GM19438 (cell line): ENCODE results near the gene C11orf87.

Experiments used
- ATAC-seq: cut with Tn5 transposase; IDR thresholded peaks from one replicate; pipeline ENCODE4 v1.9.1; 2021; ENCODE audit warnings: low read depth; ENCODE audit not compliant: unreplicated experiment

The C11orf87 gene

DNA sequence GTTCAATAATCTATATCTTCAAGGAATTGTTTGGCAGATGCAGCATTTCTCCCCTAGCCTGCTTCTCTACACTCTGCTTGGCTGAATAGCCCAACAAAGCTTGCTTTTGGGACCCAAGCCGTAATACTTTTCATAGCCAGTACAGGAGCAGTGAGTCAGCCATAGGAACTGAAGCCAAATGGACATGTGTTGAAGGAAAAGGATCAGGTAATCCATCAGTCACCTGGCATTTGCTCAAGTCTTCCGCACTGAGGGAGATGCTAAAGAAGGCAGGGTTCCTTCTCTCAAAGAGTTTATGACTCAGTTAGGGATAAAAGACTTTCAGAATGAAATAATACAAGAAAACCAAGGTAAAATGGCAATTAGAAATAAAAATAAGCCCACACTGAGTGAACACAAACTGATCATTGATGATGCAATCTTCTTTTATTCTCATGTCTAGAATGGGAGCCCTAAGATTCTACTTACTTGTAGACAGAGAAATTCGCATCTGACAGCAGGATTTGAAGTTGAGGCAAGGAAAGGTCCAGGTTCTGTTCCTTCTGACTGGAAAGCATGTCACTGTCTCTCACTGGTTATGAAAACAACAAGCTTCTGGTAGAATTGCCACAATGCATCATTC lies 13.2 kb downstream of the C11orf87 start:
- ATAC-seq, result no peak

DNA sequence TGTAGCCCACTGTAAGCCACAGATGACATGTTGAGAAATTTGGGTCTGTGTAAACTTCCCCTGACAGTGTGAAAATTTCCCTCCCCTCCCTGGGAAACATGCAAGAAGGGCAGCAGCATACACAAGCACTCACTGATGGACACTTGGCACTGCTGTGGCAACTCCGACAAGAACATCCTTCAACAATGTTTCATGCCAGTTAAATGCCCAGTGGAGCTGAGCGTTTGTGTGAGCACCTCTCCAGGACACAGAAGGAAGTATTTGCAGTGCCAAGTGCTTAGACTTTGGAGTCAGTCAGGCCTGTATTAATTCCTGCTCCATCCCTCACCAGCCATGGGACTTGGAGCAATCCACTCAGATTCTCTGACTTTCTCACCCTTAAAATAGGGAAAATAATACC lies 17.7 kb downstream of the C11orf87 start:
- ATAC-seq, result no peak

DNA sequence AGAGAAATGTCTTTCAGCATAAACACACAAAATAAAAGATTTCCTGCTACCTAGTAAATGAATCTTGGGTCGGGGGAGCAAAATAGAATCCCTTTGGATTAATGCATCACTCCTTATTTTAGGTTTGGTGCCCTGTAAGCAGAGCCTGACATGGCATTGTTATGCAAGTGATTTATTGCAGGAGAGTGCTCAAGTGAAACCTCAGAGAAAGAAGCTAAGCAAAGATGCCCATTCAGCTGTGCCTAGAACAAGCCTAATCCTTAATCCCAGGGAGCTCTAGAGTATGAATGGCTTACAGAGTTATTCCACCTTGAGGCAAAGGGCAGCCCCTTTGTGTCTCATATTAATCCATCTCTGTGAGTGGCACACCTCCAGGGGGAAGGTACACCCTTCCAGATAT lies 21.1 kb downstream of the C11orf87 start:
- no peak for ATAC-seq

DNA sequence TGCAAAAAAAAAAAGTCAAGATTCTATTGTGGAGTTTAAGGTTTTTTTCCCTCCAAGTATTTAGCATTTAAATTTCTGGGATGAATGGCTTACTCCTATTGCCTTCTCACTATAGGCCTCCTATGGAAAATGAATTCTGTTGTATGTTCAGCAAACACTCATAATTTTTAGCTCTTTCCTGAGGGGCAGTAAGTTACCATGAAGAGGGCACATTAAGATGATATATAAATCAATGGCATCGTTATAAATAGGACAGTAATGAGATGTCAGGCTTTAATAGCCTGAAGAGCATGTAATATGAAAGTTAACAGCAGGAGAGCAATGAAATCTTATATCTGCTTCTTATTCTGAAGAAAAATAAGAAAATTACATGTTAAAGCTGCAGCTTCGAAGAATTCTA lies 32.9 kb downstream of the C11orf87 start:
- no peak for ATAC-seq
